Measurements from ENCODE around the gene HNRNPD.
"Not testable (repeated sequence)": the region's sequence is repeated elsewhere in the genome, so short reads cannot be mapped to it uniquely, and the experiment has no call there.

GRCh38 chr4:82366431-82366830, 7.4 kb downstream of the HNRNPD start:
- not testable (repeated sequence) for TF ChIP-seq CTCF, POLR2A (IDR thresholded peaks at IDR 0.05)
